GM12878 (cell line): ENCODE results near the gene COL4A2. TPM values are rescaled to one million over a fixed set of nuclear protein-coding genes. Genes with fewer than 3 reads are reported as not detected.

Experiments
- ATAC-seq: fragments of 200-7000 bp; cut with Tn5 transposase; 3 replicates; pipeline ENCODE4 v1.9.1; 2020; ENCODE audit warnings: mild to moderate bottlenecking, moderate library complexity
- BruUV-seq: library from RNA; stranded (reverse); fragments of 400-500 nt; replicated peaks from 2 replicates; lab custom pipeline; 2021; lab: Mats Ljungman, UMichigan
- CTCF ChIA-PET: fragments of 300-600 bp; sonication (Branson Sonifier 250); formaldehyde crosslinking; extraction: SDS; loops from one replicate; lab custom pipeline; 2021; ENCODE audit warnings: inconsistent platforms; lab: Yijun Ruan, JAX
- POLR2A ChIA-PET: fragments of 350-600 bp; formaldehyde crosslinking; extraction: SDS; loops from one replicate; lab custom pipeline; 2021; ENCODE audit warnings: inconsistent platforms; lab: Charles Lee
- RAD21 ChIA-PET: fragments of 300-600 bp; sonication (Branson Sonifier 250); formaldehyde crosslinking; loops from one replicate; lab custom pipeline; 2023; ENCODE audit warnings: antibody characterized with exemption; ENCODE audit not compliant: unreplicated experiment; lab: Charles Lee
- SMC1A ChIA-PET: fragments of 300-600 bp; sonication (Branson Sonifier 250); formaldehyde crosslinking; loops from one replicate; lab custom pipeline; 2023; ENCODE audit not compliant: unreplicated experiment, uncharacterized antibody; lab: Charles Lee
- DNase-seq: peaks from one replicate; pipeline ENCODE4 v3.0.0-alpha.2; 2011; ENCODE audit warnings: low read depth, low spot score
- FAIRE-seq: peaks from 3 replicates; lab custom pipeline; 2011; peaks lifted over from hg19 to GRCh38; lab: Jason Lieb, UNC
- H2AFZ ChIP-seq: 2 replicates; pipeline ENCODE4 v1.6.0; 2011; ENCODE audit warnings: low read depth, low read length, control low read depth; ENCODE audit not compliant: control insufficient read depth
- H3K27ac ChIP-seq: 2 replicates; pipeline ENCODE4 v1.5.1; 2011; ENCODE audit warnings: control low read depth; ENCODE audit not compliant: control insufficient read depth, insufficient read depth
- H3K27me3 ChIP-seq, 2 experiments: replicated peaks in 1 of 2; 2 replicates each; pipeline versions ENCODE4 v1.6.0 to v1.6.1; 2011; ENCODE audit warnings: low read length in 1 of 2; ENCODE audit not compliant: control insufficient read depth in 2 of 2, insufficient read depth in 2 of 2
- H3K36me3 ChIP-seq, 2 experiments: 2 replicates each; pipeline ENCODE4 v1.5.1; 2011; ENCODE audit warnings: low read length in 1 of 2; ENCODE audit not compliant: control insufficient read depth in 2 of 2, insufficient read depth in 2 of 2
- H3K4me1 ChIP-seq: 2 replicates; pipeline ENCODE4 v1.6.1; 2011; ENCODE audit warnings: mild to moderate bottlenecking, low read length, moderate library complexity, mixed read lengths; ENCODE audit not compliant: control insufficient read depth, insufficient read depth
- H3K4me2 ChIP-seq: 2 replicates; pipeline ENCODE4 v1.6.0; 2011; ENCODE audit warnings: control low read depth; ENCODE audit not compliant: control insufficient read depth, insufficient read depth
- H3K4me3 ChIP-seq: fragments of 200-600 bp; sonication (generic); 2 replicates; pipeline ENCODE4 v1.5.1; 2016
- H3K79me2 ChIP-seq: 2 replicates; pipeline ENCODE4 v1.6.0; 2011; ENCODE audit warnings: low read length; ENCODE audit not compliant: control insufficient read depth, insufficient read depth
- H3K9ac ChIP-seq: 2 replicates; pipeline ENCODE4 v1.8.0; 2011; ENCODE audit warnings: low read length, control low read depth, mixed read lengths; ENCODE audit not compliant: control insufficient read depth, insufficient read depth
- H3K9me3 ChIP-seq: replicated peaks from 3 replicates; pipeline ENCODE4 v1.5.1; 2011; ENCODE audit warnings: mild to moderate bottlenecking, low read length; ENCODE audit not compliant: control insufficient read depth, insufficient read depth
- H4K20me1 ChIP-seq: 2 replicates; pipeline ENCODE4 v1.6.0; 2011; ENCODE audit not compliant: control insufficient read depth, insufficient read depth
- ATF2 ChIP-seq: IDR thresholded peaks from 2 replicates; pipeline ENCODE4 v1.6.1; 2012; ENCODE audit warnings: low read length, inconsistent platforms
- BMI1 ChIP-seq: fragments of 450-650 bp; IDR thresholded peaks from 2 replicates; pipeline ENCODE4 v1.6.1; 2016; ENCODE audit warnings: mild to moderate bottlenecking, moderate library complexity, borderline replicate concordance
- CBX3 ChIP-seq: fragments of 200-600 bp; sonication (generic); IDR thresholded peaks from 2 replicates; pipeline ENCODE4 v1.6.1; 2016; ENCODE audit warnings: low read depth, borderline replicate concordance
- CEBPB ChIP-seq, 2 experiments: fragments of 150-350 bp in 1 of 2; IDR thresholded peaks; 2 replicates each; pipeline ENCODE4 v1.6.1; 2012 to 2014; ENCODE audit warnings: low read depth in 2 of 2, low read length in 2 of 2, borderline replicate concordance in 1 of 2, inconsistent platforms in 1 of 2
- ESRRA ChIP-seq: IDR thresholded peaks from 2 replicates; pipeline ENCODE4 v1.6.1; 2012; ENCODE audit warnings: mild to moderate bottlenecking, low read length, improper control_type of control experiment
- FOS ChIP-seq: IDR thresholded peaks from 3 replicates; pipeline ENCODE4 v1.6.1; 2011; ENCODE audit warnings: borderline replicate concordance; ENCODE audit not compliant: insufficient read length; ENCODE audit errors: extremely low read depth
- GATAD2B ChIP-seq: fragments of 450-650 bp; conservative IDR thresholded peaks from 2 replicates; pipeline ENCODE4 v1.6.1; 2017; ENCODE audit warnings: low read depth, mild to moderate bottlenecking, moderate library complexity
- KAT2A ChIP-seq: conservative IDR thresholded peaks from 2 replicates; pipeline ENCODE4 v1.6.1; 2011; ENCODE audit warnings: low read depth, low read length; ENCODE audit not compliant: control insufficient read depth
- RUNX3 ChIP-seq: IDR thresholded peaks from 2 replicates; pipeline ENCODE4 v1.6.1; 2012; ENCODE audit warnings: low read length, inconsistent platforms
- SIN3A ChIP-seq: IDR thresholded peaks from 2 replicates; pipeline ENCODE4 v1.6.1; 2012; ENCODE audit warnings: low read depth, low read length, improper control_type of control experiment
- STAT3 ChIP-seq: IDR thresholded peaks from 2 replicates; pipeline ENCODE4 v1.6.1; 2011; ENCODE audit warnings: low read depth, low read length, improper control_type of control experiment
- TCF12 ChIP-seq: IDR thresholded peaks from 2 replicates; pipeline ENCODE4 v1.6.1; 2011; ENCODE audit warnings: low read depth, mild to moderate bottlenecking, low read length
- YY1 ChIP-seq: IDR thresholded peaks from 2 replicates; pipeline ENCODE4 v1.6.1; 2011; ENCODE audit warnings: low read depth, mild to moderate bottlenecking, low read length
- ZNF24 ChIP-seq: fragments of 450-650 bp; IDR thresholded peaks from 2 replicates; pipeline ENCODE4 v1.6.1; 2017; ENCODE audit warnings: antibody characterized with exemption, mild to moderate bottlenecking
- ZNF274 ChIP-seq: IDR thresholded peaks from one replicate; pipeline ENCODE4 v1.8.0; 2011; ENCODE audit not compliant: insufficient read length, insufficient read depth
- ZNF592 ChIP-seq: fragments of 450-650 bp; IDR thresholded peaks from 2 replicates; pipeline ENCODE4 v1.6.1; 2017; ENCODE audit warnings: mild to moderate bottlenecking, moderate library complexity
- WGBS: methylation state at CpG from one replicate; pipeline ENCODE4 v1.1.6; 2016; ENCODE audit warnings: low lambda C conversion rate; ENCODE audit not compliant: insufficient replicate concordance, insufficient coverage; ENCODE audit errors: missing lambda C conversion rate; 5-methylcytosine and 5-hydroxymethylcytosine counted together
- in situ Hi-C: fragments of 300-500 bp; cut with MboI; formaldehyde crosslinking; loops from 9 replicates; pipeline ENCODE4 v1.14.3; 2018; ENCODE audit warnings: mixed read lengths
- intact Hi-C: fragments of 100-400 bp; cut with micrococcal nuclease; formaldehyde crosslinking; loops from one replicate; pipeline ENCODE4 v1.14.2; 2022; ENCODE audit not compliant: unreplicated experiment
- polyA plus RNA-seq, 11 experiments: library from polyadenylated mRNA; depleted of rRNA in 4 of 11; unstranded in 6 of 11; stranded (reverse) in 5 of 11; fragments of >200 nt; fragmentation: Nextera tagmentation in 4 of 11; fragmentation: Illumina TruSeq in 1 of 11; extraction: Ambion mirVana in 4 of 11; extraction: Trizol in 1 of 11; gene quantifications; 1 replicate in 1 of 11; 2 replicates in 10 of 11; pipeline versions ENCODE4 v1.2.1 to v1.2.3, GENCODE V29; 2011 to 2016; ENCODE audit warnings: inconsistent platforms in 2 of 11, missing spikeins in 2 of 11, low read depth in 1 of 11
- total RNA-seq, 4 experiments: library from RNA; depleted of rRNA in 3 of 4; stranded (reverse); fragments of >200 nt in 3 of 4; fragmentation: Illumina TruSeq in 1 of 4; extraction: Trizol in 1 of 4; gene quantifications; 2 replicates each; pipeline versions ENCODE4 v1.2.1 to v1.2.3, GENCODE V29; 2013 to 2021

Gene COL4A2
- total and polyA plus RNA-seq, 10 of the 15 experiments (the other 5 are each of a cell fraction or from before 2014, with no cell fraction given), result 0.16 to 1.6 (median 0.62) TPM; not detected in 3

GRCh38 chr13:110334841-110335490 lies 27.9 kb downstream of the COL4A2 start (continued):
- TF ChIP-seq ESRRA (no peak), YY1 (no peak), CBX3 (no peak)

GRCh38 chr13:110336108-110336507 lies 29.0 kb downstream of the COL4A2 start:
- RAD21 ChIA-PET, result no interaction called here
- no TSS peak for BruUV-seq
- ATAC-seq (no peak), DNase-seq (no peak), FAIRE-seq (no peak)
- H3K36me3 ChIP-seq, result no peaks in the 10 kb centered on the region
- 74% methylated on average over 9 of the region's 9 CpGs for WGBS
- CTCF ChIA-PET, result no interaction called here
- no peak overlapping the region for H3K27ac ChIP-seq
- POLR2A ChIA-PET, result no interaction called here
- H3K9ac ChIP-seq, result no peak overlapping the region
- TF ChIP-seq ATF2, result no peak
- no peak for TF ChIP-seq KAT2A
- no peak for TF ChIP-seq SIN3A
- TF ChIP-seq RUNX3, result no peak
- TF ChIP-seq FOS, result no peak
- no peak for TF ChIP-seq ZNF592
- no peak for TF ChIP-seq STAT3
- no peak for TF ChIP-seq ZNF274
- no peak for TF ChIP-seq BMI1
- no peak for TF ChIP-seq TCF12
- TF ChIP-seq CEBPB (IDR thresholded peaks at IDR 0.05; ENCODE audit: borderline replicate concordance in 1 of 2, low read depth in 2 of 2, low read length in 2 of 2), result no peak
- no peak for TF ChIP-seq ZNF24
- TF ChIP-seq GATAD2B, result no peak
- H4K20me1 ChIP-seq, result no peaks in the 10 kb centered on the region
- no peak overlapping the region for H3K4me2 ChIP-seq
- H3K4me3 ChIP-seq, result no peak overlapping the region
- H3K79me2 ChIP-seq, result no peaks in the 10 kb centered on the region
- no peaks in the 10 kb centered on the region; a peak in 1 of 4 replicates for H3K27me3 ChIP-seq
- intact Hi-C loops, result no loop called here
- H2AFZ ChIP-seq, result no peak overlapping the region
- in situ Hi-C loops, result no loop called here
- H3K4me1 ChIP-seq, result peaks cover 2% of the 10 kb centered on the region
- peaks cover 5% of the 10 kb centered on the region; the same call in 2 of the 3 replicates for H3K9me3 ChIP-seq
- SMC1A ChIA-PET, result no interaction called here
